B cell (primary cell): Measurements from ENCODE around the gene TYSND1.

Experiments
- CTCF ChIP-seq: fragments of 200-600 bp; IDR thresholded peaks from one replicate; pipeline ENCODE4 v1.8.0; 2022; ENCODE audit warnings: antibody characterized with exemption, mild to moderate bottlenecking
- EZH2 ChIP-seq: IDR thresholded peaks from 2 replicates; pipeline ENCODE4 v1.6.1; 2012; ENCODE audit warnings: borderline replicate concordance, low read depth, mild to moderate bottlenecking, moderate library complexity, low read length; ENCODE audit not compliant: insufficient read depth, poor library complexity, severe bottlenecking

GRCh38 chr10:70186090-70186489, 39.6 kb upstream of the TYSND1 start:
- TF ChIP-seq CTCF (no peak), EZH2 (no peak)
